ENCODE measurements around the gene MAPK8. TPM values are rescaled to one million over a fixed set of nuclear protein-coding genes. Genes with fewer than 3 reads are reported as not detected.

MAPK8 gene
- total and polyA plus RNA-seq, 2 of the 4 experiments (the other 2 are of a cell fraction) = 41.5 to 54.7 TPM

- Histone ChIP-seq H3K4ac (ENCODE audit: low read depth, low read length) (no peak within 1 kb of the TSS), H3K14ac (replicated peaks; ENCODE audit: low read depth, low read length) (no peak within 1 kb of the TSS), H2AK9ac (replicated peaks; ENCODE audit: low read depth, low read length, poor library complexity) (no peak within 1 kb of the TSS), H3K79me1 (ENCODE audit: low read depth in 1 of 2, low read length in 2 of 2) (no peaks in the 10 kb centered on the region), H4K5ac (ENCODE audit: low read depth, low read length) (no peak within 1 kb of the TSS), H3K4me2 (ENCODE audit: low read depth, low read length) (no peak within 1 kb of the TSS), H2BK120ac (ENCODE audit: low read depth, low read length) (no peak within 1 kb of the TSS), H4K91ac (ENCODE audit: insufficient read depth, low read depth, low read length) (no peak within 1 kb of the TSS), H3K56ac (ENCODE audit: extremely low read depth, insufficient read depth, low read length) (no peak within 1 kb of the TSS), H3K4me3 (ENCODE audit: insufficient read depth, low read depth, low read length) (no peak within 1 kb of the TSS), H2AFZ (replicated peaks; ENCODE audit: low read length, poor library complexity) (no peak within 1 kb of the TSS), H3K9me1 (ENCODE audit: insufficient read depth, low read length) (no peaks in the 10 kb centered on the region), H3K27ac (ENCODE audit: insufficient read depth, low read length) (no peak within 1 kb of the TSS), H2BK20ac (ENCODE audit: low read depth, low read length) (no peak within 1 kb of the TSS), H3K23ac (ENCODE audit: low read depth, low read length) (no peak within 1 kb of the TSS), H3K9me3 (ENCODE audit: control insufficient read depth, insufficient read depth, low read length) (no peaks in the 10 kb centered on the region), H4K8ac (ENCODE audit: low read depth in 2 of 2, low read length in 2 of 2) (no peak within 1 kb of the TSS), H3K4me1 (ENCODE audit: control insufficient read depth, insufficient read depth, low read length) (no peaks in the 10 kb centered on the region), H3K36me3 (ENCODE audit: control insufficient read depth, insufficient read depth, low read length) (no peaks in the 10 kb centered on the region), H3K27me3 (ENCODE audit: control insufficient read depth, insufficient read depth, low read length) (peaks cover 32% of the 10 kb centered on the region), H2BK15ac (ENCODE audit: low read depth, low read length) (no peak within 1 kb of the TSS), H2AK5ac (ENCODE audit: low read depth, low read length) (no peak within 1 kb of the TSS), H2BK5ac (ENCODE audit: low read depth, low read length, poor library complexity, severe bottlenecking) (no peak within 1 kb of the TSS), H3K18ac (ENCODE audit: low read depth, low read length) (no peak within 1 kb of the TSS), H4K20me1 (ENCODE audit: insufficient read depth, low read length) (no peaks in the 10 kb centered on the region), H3K9ac (ENCODE audit: low read depth, low read length) (no peak within 1 kb of the TSS)
- BruUV-seq (replicated peaks) = no TSS peak
- dilution Hi-C loops (cut with HindIII; ENCODE audit: low sequenced_read_pairs, unreplicated experiment) (no loop called here), in situ Hi-C loops (cut with MboI; ENCODE audit: low sequenced_read_pairs) (no loop called here), intact Hi-C loops (cut with micrococcal nuclease) (no loop called here)
- CTCF ChIA-PET = no interaction called here
- 39% methylated on average over 6 of the region's 8 CpGs; no CpG with 5 or more reads in 1 of the 2 experiments for WGBS, 2 experiments (ENCODE audit: extremely low coverage in 2 of 2, insufficient read length in 1 of 2)
- no peak for ATAC-seq (ENCODE audit: low read depth)
- no peak for DNase-seq
- no peak for TF ChIP-seq MAFK (IDR thresholded peaks at IDR 0.05; ENCODE audit: low read depth, low read length)
- no peak for TF ChIP-seq NFE2L2 (IDR thresholded peaks at IDR 0.05; ENCODE audit: low read depth, low read length)
- TF ChIP-seq MXI1 (IDR thresholded peaks at IDR 0.05; ENCODE audit: borderline replicate concordance, low read depth, low read length) = no peak
- no peak for TF ChIP-seq RCOR1 (IDR thresholded peaks at IDR 0.05; ENCODE audit: insufficient replicate concordance, low read length)
- no peak for TF ChIP-seq ELK1 (IDR thresholded peaks at IDR 0.05; ENCODE audit: borderline replicate concordance, low read depth, low read length)
- TF ChIP-seq POLR2A (IDR thresholded peaks at IDR 0.05; ENCODE audit: low read depth, low read length) = no peak
- no peak for TF ChIP-seq CHD1 (IDR thresholded peaks at IDR 0.05; ENCODE audit: low read depth, low read length)
- no peak for TF ChIP-seq RAD21 (IDR thresholded peaks at IDR 0.05; ENCODE audit: low read length)
- TF ChIP-seq BHLHE40 (IDR thresholded peaks at IDR 0.05; ENCODE audit: low read depth, low read length) = no peak
- no peak for TF ChIP-seq USF2 (IDR thresholded peaks at IDR 0.05; ENCODE audit: low read depth, low read length)
- no peak for TF ChIP-seq FOS (IDR thresholded peaks at IDR 0.05; ENCODE audit: low read depth, low read length)
- TF ChIP-seq CEBPB (IDR thresholded peaks at IDR 0.05; ENCODE audit: low read depth, low read length) = no peak
- POLR2A ChIA-PET (ENCODE audit: unreplicated experiment) = no interaction called here
Measured at GRCh38 chr10:48274636-48275035, 31.8 kb upstream of the MAPK8 start, which contains the start of gene FRMPD2. TSS of gene FRMPD2 (minus strand) at chr10:48274696. CDS start at chr10:48274567, 129 bp downstream.

All from IMR-90 (cell line).